Measurements from ENCODE around the gene FOXJ2.

FOXJ2 gene

GRCh38 chr12:8018666-8019581 lies 13.6 kb upstream of the FOXJ2 start:
- H2BK120ac ChIP-seq (ENCODE audit: insufficient read depth, low read length, poor library complexity), result no peak overlapping the region
- peak overlapping the region; percentile 69 for H3K4me2 ChIP-seq (ENCODE audit: low read length)
- H3K23ac ChIP-seq (ENCODE audit: low read length), result no peak overlapping the region
- H3K79me1 ChIP-seq (ENCODE audit: low read length), result no peaks in the 10 kb centered on the region
- no peak overlapping the region for H2BK5ac ChIP-seq (ENCODE audit: low read depth, low read length, poor library complexity)
- no peaks in the 10 kb centered on the region for H3K9me3 ChIP-seq (ENCODE audit: insufficient read depth, low read depth, low read length)
- no peak overlapping the region for H4K12ac ChIP-seq (ENCODE audit: low read depth, low read length)
- no peak overlapping the region for H4K8ac ChIP-seq (ENCODE audit: low read depth, low read length)
- H3K4me1 ChIP-seq (ENCODE audit: control insufficient read depth in 1 of 2, insufficient read depth in 2 of 2, low read length in 2 of 2), result peaks cover 0 to 6% of the 10 kb centered on the region in 2 experiments
- DNase-seq, result peak; percentile 42 to 89
- H4K91ac ChIP-seq (ENCODE audit: low read depth, low read length), result no peak overlapping the region
- H2AK5ac ChIP-seq (ENCODE audit: low read length), result no peak overlapping the region
- H3K27me3 ChIP-seq (ENCODE audit: insufficient read depth, low read length), result peaks cover 7% of the 10 kb centered on the region
- no peak overlapping the region for H3K4ac ChIP-seq (ENCODE audit: low read depth, low read length)
- H3K18ac ChIP-seq (ENCODE audit: low read length), result peak overlapping the region; percentile 35
- H3K79me2 ChIP-seq (ENCODE audit: control insufficient read depth, insufficient read depth, low read length, poor library complexity), result no peaks in the 10 kb centered on the region
- H2AFZ ChIP-seq (ENCODE audit: insufficient read depth, low read length, poor library complexity), result peak overlapping the region; percentile 63
- no peak overlapping the region for H3K9ac ChIP-seq (ENCODE audit: low read length)
- H3K36me3 ChIP-seq (ENCODE audit: control insufficient read depth in 1 of 2, insufficient read depth in 2 of 2, low read length in 2 of 2), result no peaks in the 10 kb centered on the region
- no peak overlapping the region for H3K27ac ChIP-seq (ENCODE audit: low read depth, low read length)
- H3K14ac ChIP-seq (ENCODE audit: low read length), result no peak overlapping the region
- no CpG with 5 or more reads among the region's 58 CpGs for WGBS (ENCODE audit: extremely low coverage, insufficient coverage, insufficient read length)
- peak overlapping the region; percentile 55 for H3K4me3 ChIP-seq (ENCODE audit: low read depth, low read length)
- no peak overlapping the region for H2BK12ac ChIP-seq (ENCODE audit: low read length)

GRCh38 chr12:8026291-8026900 lies 6.1 kb upstream of the FOXJ2 start:
- no peak overlapping the region for H2BK12ac ChIP-seq (ENCODE audit: low read length)
- no peak overlapping the region for H3K4ac ChIP-seq (ENCODE audit: low read depth, low read length)
- peaks cover 1% of the 10 kb centered on the region for H3K79me2 ChIP-seq (ENCODE audit: control insufficient read depth, insufficient read depth, low read length, poor library complexity)
- peak overlapping the region; percentile 50 for H2AFZ ChIP-seq (ENCODE audit: insufficient read depth, low read length, poor library complexity)
- H4K12ac ChIP-seq (ENCODE audit: low read depth, low read length), result peak overlapping the region; percentile 20
- peak overlapping the region; percentile 55 for H2BK5ac ChIP-seq (ENCODE audit: low read depth, low read length, poor library complexity)
- peak overlapping the region; percentile 89 for H3K4me2 ChIP-seq (ENCODE audit: low read length)
- H3K36me3 ChIP-seq (ENCODE audit: control insufficient read depth in 1 of 2, insufficient read depth in 2 of 2, low read length in 2 of 2), result no peaks in the 10 kb centered on the region
- no peaks in the 10 kb centered on the region for H3K9me3 ChIP-seq (ENCODE audit: insufficient read depth, low read depth, low read length)
- peaks cover 0 to 2% of the 10 kb centered on the region in 2 experiments for H3K4me1 ChIP-seq (ENCODE audit: control insufficient read depth in 1 of 2, insufficient read depth in 2 of 2, low read length in 2 of 2)
- H4K8ac ChIP-seq (ENCODE audit: low read depth, low read length), result peak overlapping the region; percentile 80
- H3K4me3 ChIP-seq (ENCODE audit: low read depth, low read length), result peak overlapping the region; percentile 75
- DNase-seq, result peak; percentile 96 to 98
- H4K91ac ChIP-seq (ENCODE audit: low read depth, low read length), result peak overlapping the region; percentile 85
- H3K79me1 ChIP-seq (ENCODE audit: low read length), result peaks cover 10% of the 10 kb centered on the region
- WGBS (ENCODE audit: extremely low coverage, insufficient coverage, insufficient read length), result no CpG with 5 or more reads among the region's 27 CpGs
- peak overlapping the region; percentile 28 for H3K14ac ChIP-seq (ENCODE audit: low read length)
- H3K23ac ChIP-seq (ENCODE audit: low read length), result no peak overlapping the region
- no peaks in the 10 kb centered on the region for H3K27me3 ChIP-seq (ENCODE audit: insufficient read depth, low read length)
- peak overlapping the region; percentile 92 for H3K27ac ChIP-seq (ENCODE audit: low read depth, low read length)
- no peak overlapping the region for H3K18ac ChIP-seq (ENCODE audit: low read length)
- H2AK5ac ChIP-seq (ENCODE audit: low read length), result no peak overlapping the region
- H3K9ac ChIP-seq (ENCODE audit: low read length), result peak overlapping the region; percentile 70
- H2BK120ac ChIP-seq (ENCODE audit: insufficient read depth, low read length, poor library complexity), result peak overlapping the region; percentile 33

GRCh38 chr12:8027856-8028255 lies 4.7 kb upstream of the FOXJ2 start:
- Histone ChIP-seq H3K4me2 (ENCODE audit: low read length) (no peak overlapping the region), H3K27ac (ENCODE audit: low read depth, low read length) (no peak overlapping the region), H3K14ac (ENCODE audit: low read length) (no peak overlapping the region), H3K9ac (ENCODE audit: low read length) (no peak overlapping the region), H3K4me3 (ENCODE audit: low read depth, low read length) (no peak overlapping the region), H2BK5ac (ENCODE audit: low read depth, low read length, poor library complexity) (no peak overlapping the region), H3K4me1 (ENCODE audit: control insufficient read depth in 1 of 2, insufficient read depth in 2 of 2, low read length in 2 of 2) (peaks cover 0 to 2% of the 10 kb centered on the region in 2 experiments), H3K4ac (ENCODE audit: low read depth, low read length) (no peak overlapping the region), H2AFZ (ENCODE audit: insufficient read depth, low read length, poor library complexity) (no peak overlapping the region), H3K9me3 (ENCODE audit: insufficient read depth, low read depth, low read length) (no peaks in the 10 kb centered on the region), H3K79me1 (ENCODE audit: low read length) (peaks cover 15% of the 10 kb centered on the region), H4K12ac (ENCODE audit: low read depth, low read length) (no peak overlapping the region), H2AK5ac (ENCODE audit: low read length) (no peak overlapping the region), H4K8ac (ENCODE audit: low read depth, low read length) (peak overlapping the region; percentile 70), H2BK120ac (ENCODE audit: insufficient read depth, low read length, poor library complexity) (no peak overlapping the region), H3K23ac (ENCODE audit: low read length) (no peak overlapping the region), H2BK12ac (ENCODE audit: low read length) (peak overlapping the region; percentile 64), H3K36me3 (ENCODE audit: control insufficient read depth in 1 of 2, insufficient read depth in 2 of 2, low read length in 2 of 2) (no peaks in the 10 kb centered on the region), H3K79me2 (ENCODE audit: control insufficient read depth, insufficient read depth, low read length, poor library complexity) (peaks cover 6% of the 10 kb centered on the region), H3K18ac (ENCODE audit: low read length) (no peak overlapping the region), H3K27me3 (ENCODE audit: insufficient read depth, low read length) (no peaks in the 10 kb centered on the region), H4K91ac (ENCODE audit: low read depth, low read length) (no peak overlapping the region)
- WGBS (ENCODE audit: extremely low coverage, insufficient coverage, insufficient read length), result no CpG with 5 or more reads among the region's 5 CpGs
- no peak for DNase-seq

- Histone ChIP-seq H3K27ac (ENCODE audit: low read depth, low read length) (no peak overlapping the region), H3K4ac (ENCODE audit: low read depth, low read length) (no peak overlapping the region), H3K9me3 (ENCODE audit: insufficient read depth, low read depth, low read length) (no peaks in the 10 kb centered on the region), H3K4me3 (ENCODE audit: low read depth, low read length) (no peak overlapping the region), H3K27me3 (ENCODE audit: insufficient read depth, low read length) (no peaks in the 10 kb centered on the region), H3K79me1 (ENCODE audit: low read length) (peaks cover 19% of the 10 kb centered on the region), H2BK5ac (ENCODE audit: low read depth, low read length, poor library complexity) (no peak overlapping the region), H3K14ac (ENCODE audit: low read length) (no peak overlapping the region), H3K23ac (ENCODE audit: low read length) (no peak overlapping the region), H2BK12ac (ENCODE audit: low read length) (no peak overlapping the region), H2AK5ac (ENCODE audit: low read length) (no peak overlapping the region), H3K18ac (ENCODE audit: low read length) (no peak overlapping the region), H3K79me2 (ENCODE audit: control insufficient read depth, insufficient read depth, low read length, poor library complexity) (peaks cover 10% of the 10 kb centered on the region), H4K8ac (ENCODE audit: low read depth, low read length) (no peak overlapping the region), H3K9ac (ENCODE audit: low read length) (no peak overlapping the region), H4K12ac (ENCODE audit: low read depth, low read length) (no peak overlapping the region), H3K36me3 (ENCODE audit: control insufficient read depth in 1 of 2, insufficient read depth in 2 of 2, low read length in 2 of 2) (no peaks in the 10 kb centered on the region), H3K4me1 (ENCODE audit: control insufficient read depth in 1 of 2, insufficient read depth in 2 of 2, low read length in 2 of 2) (peaks cover 0 to 3% of the 10 kb centered on the region in 2 experiments), H2BK120ac (ENCODE audit: insufficient read depth, low read length, poor library complexity) (no peak overlapping the region), H4K91ac (ENCODE audit: low read depth, low read length) (no peak overlapping the region), H2AFZ (ENCODE audit: insufficient read depth, low read length, poor library complexity) (no peak overlapping the region), H3K4me2 (ENCODE audit: low read length) (no peak overlapping the region)
- no peak for DNase-seq
- no CpG with 5 or more reads among the region's 15 CpGs for WGBS (ENCODE audit: extremely low coverage, insufficient coverage, insufficient read length)
These were observed 4.2 kb upstream of the FOXJ2 start for GRCh38 chr12:8028267-8028666.

Data from trophoblast cell (in vitro differentiated cells and primary cell).